IPS-18a (cell line): ENCODE measurements around the gene DCAF16.

Experiments
- H3K27ac ChIP-seq: one replicate; pipeline ENCODE4 v1.5.1; 2013; ENCODE audit warnings: low read length
- H3K27me3 ChIP-seq: one replicate; pipeline ENCODE4 v1.6.1; 2013; ENCODE audit warnings: mild to moderate bottlenecking, low read length; ENCODE audit not compliant: control insufficient read depth, insufficient read depth
- H3K36me3 ChIP-seq: one replicate; pipeline ENCODE4 v1.6.1; 2013; ENCODE audit warnings: low read depth, low read length; ENCODE audit not compliant: control insufficient read depth
- H3K4me1 ChIP-seq: one replicate; pipeline ENCODE4 v1.6.1; 2013; ENCODE audit warnings: low read depth, low read length; ENCODE audit not compliant: control insufficient read depth
- H3K4me3 ChIP-seq: one replicate; pipeline ENCODE4 v1.5.1; 2013; ENCODE audit warnings: low read length
- H3K9ac ChIP-seq: one replicate; pipeline ENCODE4 v1.6.1; 2013; ENCODE audit warnings: mild to moderate bottlenecking, low read length, moderate library complexity
- H3K9me3 ChIP-seq: one replicate; pipeline ENCODE4 v1.6.1; 2013; ENCODE audit warnings: low read depth, low read length; ENCODE audit not compliant: control insufficient read depth

Gene DCAF16

DNA sequence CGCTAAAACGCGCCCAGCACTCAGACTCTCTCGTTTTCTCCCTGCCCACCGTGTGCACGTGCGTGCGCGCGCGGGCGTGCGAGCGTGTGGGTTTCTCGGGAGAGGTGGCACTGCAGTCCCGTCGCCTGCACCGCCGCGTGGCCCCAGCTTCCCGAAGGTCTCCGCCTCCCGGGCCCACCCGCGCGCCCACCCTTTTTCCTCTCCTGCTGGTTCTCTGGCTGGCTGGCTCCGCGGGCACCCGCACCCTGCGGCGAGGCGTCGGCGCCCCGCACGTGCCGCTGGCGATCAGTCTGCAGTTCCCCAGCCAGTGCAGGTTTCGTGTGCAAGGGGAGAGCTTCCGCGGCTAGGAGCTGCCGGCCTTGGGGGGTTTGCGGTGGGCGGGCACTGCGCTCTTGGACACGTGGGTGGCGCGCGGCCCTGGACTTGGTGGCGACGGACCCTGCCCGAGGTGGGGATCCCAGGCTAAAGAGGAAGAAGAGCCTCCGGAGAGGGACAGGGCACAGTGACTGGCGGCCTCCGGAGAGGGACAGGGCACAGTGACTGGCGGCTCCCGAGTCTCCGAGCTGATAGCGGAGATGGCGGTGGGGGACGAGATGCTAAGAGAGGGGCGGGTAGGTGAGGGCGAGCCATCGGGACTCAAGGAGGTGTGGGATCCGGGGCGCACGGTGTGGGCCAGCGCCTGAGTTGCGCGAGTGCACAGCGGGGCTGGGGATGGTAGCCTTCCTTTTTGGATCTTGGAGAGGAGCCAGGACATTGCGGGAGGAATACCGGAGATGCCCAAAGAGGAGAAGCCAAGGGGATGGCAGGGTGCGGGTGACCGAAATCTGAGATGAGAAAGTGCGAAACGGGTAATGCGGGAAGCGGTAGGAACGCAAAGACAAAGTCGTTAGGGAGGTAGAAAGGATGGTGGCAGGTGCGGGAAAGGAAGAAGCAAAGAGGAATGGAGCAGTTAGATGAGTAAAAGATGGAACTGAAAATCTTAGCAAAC is 29.0 kb downstream of the DCAF16 start, which contains the start of gene FAM184B:
Gene FAM184B, minus strand, starts transcription at position 322 of the 988 bp plus-strand sequence. CDS start 322 bp downstream, outside the sequence.
- Histone ChIP-seq H3K27ac (no peak within 1 kb of the TSS), H3K4me3 (peak within 1 kb of the TSS; percentile 56), H3K36me3 (no peaks in the 10 kb centered on the region), H3K9ac (peak within 1 kb of the TSS; percentile 28), H3K4me1 (no peaks in the 10 kb centered on the region), H3K27me3 (peaks cover 51% of the 10 kb centered on the region), H3K9me3 (no peaks in the 10 kb centered on the region)

DNA sequence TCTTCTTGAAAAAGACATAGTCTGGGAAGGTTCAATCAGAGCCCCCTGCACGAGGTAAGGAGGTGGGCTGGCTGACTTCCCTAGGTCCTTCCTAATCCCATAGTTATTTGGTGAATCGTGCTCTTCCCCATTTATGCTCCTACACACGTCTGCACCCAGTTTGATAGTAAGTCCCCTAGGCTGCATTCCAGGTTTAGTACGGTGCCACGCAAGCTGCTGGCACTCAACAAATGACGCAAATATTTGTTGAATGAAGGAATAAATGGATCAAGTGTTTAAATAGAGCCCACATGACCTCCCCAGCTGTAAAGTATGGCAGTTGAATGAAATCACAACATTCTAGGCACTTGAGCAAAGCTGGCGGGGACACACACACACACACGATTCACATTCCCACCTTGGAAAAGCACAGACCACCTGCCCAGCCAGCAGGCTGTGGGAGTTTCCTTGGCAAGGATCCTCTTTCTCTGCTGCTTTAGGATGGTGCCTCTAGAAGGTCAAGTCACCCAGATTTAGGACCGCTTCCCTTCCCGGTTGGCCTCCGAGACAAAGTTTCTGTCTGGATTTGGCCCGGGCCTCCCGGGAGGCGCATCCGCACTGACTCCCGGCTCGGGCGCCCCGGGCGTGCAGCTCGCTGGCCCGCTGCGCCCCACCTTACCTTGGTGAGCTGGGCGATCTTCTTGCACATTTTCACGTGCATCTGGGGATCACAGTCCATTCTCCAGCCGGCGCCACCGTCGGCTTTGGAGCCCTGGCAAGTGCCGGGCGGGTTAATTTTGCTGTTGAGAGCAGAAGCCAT is 29.9 kb downstream of the DCAF16 start:
- Histone ChIP-seq H3K4me1 (no peaks in the 10 kb centered on the region), H3K27me3 (peaks cover 51% of the 10 kb centered on the region), H3K4me3 (peak overlapping the region; percentile 56), H3K9ac (peak overlapping the region; percentile 28), H3K9me3 (no peaks in the 10 kb centered on the region), H3K36me3 (no peaks in the 10 kb centered on the region), H3K27ac (no peak overlapping the region)

DNA sequence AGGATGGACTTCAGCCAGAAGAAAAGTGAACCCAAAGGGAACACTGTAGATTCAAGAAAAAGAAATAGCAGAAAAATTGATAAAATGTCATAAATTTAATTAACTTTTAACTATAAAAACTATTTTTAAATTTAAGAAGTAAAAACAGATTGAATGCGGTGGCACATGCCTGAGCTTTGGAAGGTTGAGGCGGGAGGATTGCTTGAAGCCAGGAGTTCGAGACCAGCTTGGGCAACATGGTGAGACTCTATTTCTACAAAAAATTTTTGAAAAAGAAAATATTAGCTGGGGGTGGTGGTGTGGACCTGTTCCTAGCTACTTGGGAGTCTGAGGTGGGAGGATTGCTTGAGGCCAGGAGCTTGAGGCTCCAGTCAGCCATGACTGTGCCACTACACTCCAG is 32.1 kb downstream of the DCAF16 start:
- H3K27me3 ChIP-seq = peaks cover 49% of the 10 kb centered on the region
- H3K9ac ChIP-seq = no peak overlapping the region
- H3K9me3 ChIP-seq = no peaks in the 10 kb centered on the region
- no peaks in the 10 kb centered on the region for H3K36me3 ChIP-seq
- no peaks in the 10 kb centered on the region for H3K4me1 ChIP-seq
- H3K27ac ChIP-seq = no peak overlapping the region
- H3K4me3 ChIP-seq = no peak overlapping the region

DNA sequence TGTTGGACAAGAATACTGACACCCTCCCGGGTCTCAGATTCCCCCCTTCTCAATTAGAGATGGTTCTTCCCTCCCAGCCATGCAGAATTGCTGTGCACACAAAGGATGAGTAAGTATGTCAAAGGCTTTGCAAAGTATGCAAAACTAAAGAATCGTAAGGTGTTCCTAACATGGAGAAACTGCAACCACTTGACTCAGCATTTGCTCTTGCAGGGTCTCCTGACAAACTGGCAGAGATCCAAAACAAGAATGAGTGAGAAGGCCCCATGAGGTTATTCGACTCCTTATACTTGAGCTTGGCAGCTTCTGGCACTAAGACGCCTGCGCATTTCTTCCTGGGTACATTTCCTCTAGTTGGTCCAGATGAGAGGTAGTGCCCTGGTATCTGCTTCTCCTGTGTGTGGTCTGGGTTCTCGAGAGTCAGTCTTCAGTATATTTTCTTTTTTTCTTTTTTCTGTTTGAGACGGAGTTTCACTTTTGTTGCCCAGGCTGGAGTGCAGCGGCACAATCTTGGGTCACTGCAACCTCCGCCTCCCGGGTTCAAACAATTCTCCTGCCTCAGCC is 37.3 kb downstream of the DCAF16 start:
- no peaks in the 10 kb centered on the region for H3K27me3 ChIP-seq
- no peaks in the 10 kb centered on the region for H3K36me3 ChIP-seq
- H3K4me1 ChIP-seq = no peaks in the 10 kb centered on the region
- H3K27ac ChIP-seq = no peak overlapping the region
- no peak overlapping the region for H3K4me3 ChIP-seq
- no peak overlapping the region for H3K9ac ChIP-seq
- H3K9me3 ChIP-seq = no peaks in the 10 kb centered on the region

DNA sequence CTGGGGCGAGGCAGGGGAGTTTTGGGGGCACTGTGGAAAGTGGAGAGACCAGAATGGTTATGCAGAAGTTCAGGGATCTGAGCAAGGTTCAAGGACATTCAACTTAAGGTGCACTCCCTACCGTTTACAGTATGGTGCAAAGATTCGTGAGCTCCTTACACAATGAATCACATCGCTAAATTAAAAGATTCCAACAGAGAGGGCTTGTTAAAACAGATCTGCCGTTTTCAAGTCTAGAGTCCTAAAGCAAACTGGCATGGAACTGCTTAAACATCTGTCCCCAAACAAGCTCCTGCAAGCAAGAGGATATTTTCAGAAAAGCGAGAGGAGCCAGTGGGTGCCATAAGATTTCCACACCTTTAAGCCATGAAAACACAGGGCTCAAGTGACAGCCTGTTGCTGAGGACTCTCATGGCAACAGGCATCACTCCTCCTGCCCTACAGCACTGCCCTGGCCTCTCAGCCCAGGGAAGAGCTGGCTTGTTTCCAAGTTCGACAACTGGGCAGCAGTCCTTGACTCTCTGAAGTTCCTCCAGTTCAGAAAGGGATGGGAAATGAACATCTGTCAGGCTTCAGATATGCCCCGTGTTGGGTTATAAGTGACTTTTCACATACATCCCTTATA is 39.2 kb downstream of the DCAF16 start:
- no peaks in the 10 kb centered on the region for H3K36me3 ChIP-seq
- no peaks in the 10 kb centered on the region for H3K4me1 ChIP-seq
- H3K9ac ChIP-seq = no peak overlapping the region
- H3K27ac ChIP-seq = no peak overlapping the region
- no peaks in the 10 kb centered on the region for H3K27me3 ChIP-seq
- H3K4me3 ChIP-seq = no peak overlapping the region
- no peaks in the 10 kb centered on the region for H3K9me3 ChIP-seq

DNA sequence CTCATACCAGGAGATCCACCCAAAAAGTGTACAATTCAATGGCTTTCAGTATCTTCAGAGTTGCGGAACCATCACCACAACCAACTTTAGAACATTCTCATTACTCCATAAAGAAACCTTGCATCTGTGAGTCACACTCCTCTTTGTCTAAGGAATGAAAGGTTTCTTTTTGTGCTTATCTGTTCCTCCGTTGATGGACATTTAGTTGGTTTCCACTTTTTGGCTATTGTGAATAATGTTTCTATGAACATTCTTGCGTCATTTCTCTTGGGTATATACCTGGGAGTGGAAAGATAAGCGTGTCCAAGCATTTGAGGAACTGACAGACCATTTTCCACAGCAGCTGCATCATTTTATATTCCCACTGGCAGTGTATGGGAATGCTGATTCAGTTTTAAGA is 39.7 kb downstream of the DCAF16 start:
- no peak overlapping the region for H3K27ac ChIP-seq
- no peaks in the 10 kb centered on the region for H3K27me3 ChIP-seq
- no peaks in the 10 kb centered on the region for H3K9me3 ChIP-seq
- H3K36me3 ChIP-seq = no peaks in the 10 kb centered on the region
- H3K9ac ChIP-seq = no peak overlapping the region
- H3K4me3 ChIP-seq = no peak overlapping the region
- no peaks in the 10 kb centered on the region for H3K4me1 ChIP-seq

DNA sequence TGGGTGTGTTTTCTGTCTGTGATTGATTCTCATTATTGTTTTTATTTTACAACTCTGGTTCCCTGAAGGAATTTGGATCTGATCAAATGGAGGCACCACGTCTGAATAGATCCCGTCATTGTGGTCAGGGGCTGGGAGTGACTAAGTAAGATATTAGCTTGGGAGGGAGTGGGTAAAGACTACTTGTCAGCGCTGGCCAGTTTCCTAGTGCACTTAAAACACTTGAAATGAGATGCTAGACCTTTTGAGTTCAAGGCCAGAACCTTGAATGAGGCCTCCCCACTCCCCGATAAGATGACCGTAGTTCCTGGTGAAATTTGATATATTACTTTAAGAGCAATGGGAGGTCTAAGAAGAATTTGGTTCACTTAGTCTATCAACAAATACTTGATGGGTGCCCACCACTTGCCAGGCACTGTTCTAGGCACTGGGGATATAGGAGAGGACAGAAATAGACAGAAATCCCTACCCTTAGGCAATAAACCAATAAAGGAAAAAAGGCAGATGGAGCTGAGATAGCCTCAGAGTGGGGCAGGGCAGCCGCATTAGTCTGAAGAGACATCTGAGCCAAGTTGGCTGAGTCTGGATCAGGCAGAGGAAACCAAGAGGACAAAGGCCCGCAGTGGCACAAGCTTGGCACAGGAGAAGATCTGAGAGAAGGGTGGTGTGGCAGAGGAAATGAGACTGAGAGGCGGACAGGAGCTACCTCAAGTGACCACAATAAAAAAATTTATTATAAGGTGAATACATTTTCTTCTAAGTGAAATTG is 41.0 kb downstream of the DCAF16 start:
- H3K9ac ChIP-seq = no peak overlapping the region
- no peaks in the 10 kb centered on the region for H3K9me3 ChIP-seq
- H3K4me3 ChIP-seq = no peak overlapping the region
- H3K36me3 ChIP-seq = no peaks in the 10 kb centered on the region
- H3K4me1 ChIP-seq = no peaks in the 10 kb centered on the region
- H3K27ac ChIP-seq = no peak overlapping the region
- no peaks in the 10 kb centered on the region for H3K27me3 ChIP-seq

DNA sequence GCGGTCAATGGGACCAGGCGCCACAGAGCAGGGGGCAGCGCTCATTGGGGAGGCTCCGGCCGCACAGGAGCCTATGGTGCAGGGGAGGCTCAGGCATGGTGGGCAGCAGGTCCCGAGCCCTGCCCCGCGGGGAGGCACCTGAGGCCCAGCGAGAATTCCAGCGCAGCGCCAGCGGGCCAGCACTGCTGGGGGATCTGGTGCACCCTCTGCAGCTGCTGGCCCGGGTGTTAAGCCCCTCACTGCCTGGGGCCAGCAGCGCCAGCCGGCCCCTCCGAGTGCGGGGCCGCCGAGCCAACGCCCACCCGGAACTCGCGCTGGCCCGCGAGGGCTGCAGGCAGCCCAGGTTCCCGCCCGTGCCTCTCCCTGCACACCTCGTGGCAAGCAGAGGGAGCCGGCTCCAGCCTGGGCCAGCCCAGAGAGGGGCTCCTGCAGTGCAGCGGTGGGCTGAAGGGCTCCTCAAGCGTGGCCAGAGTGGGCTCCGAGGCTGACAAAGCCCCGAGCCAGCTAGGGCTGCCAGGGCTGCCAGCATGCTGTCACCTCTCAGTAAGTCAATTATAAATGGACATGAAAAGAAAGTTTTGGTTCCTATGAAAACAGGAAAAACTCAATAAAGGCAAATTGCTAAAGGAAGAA is 43.6 kb downstream of the DCAF16 start:
- H3K9me3 ChIP-seq = no peaks in the 10 kb centered on the region
- no peak overlapping the region for H3K9ac ChIP-seq
- H3K4me3 ChIP-seq = no peak overlapping the region
- no peaks in the 10 kb centered on the region for H3K4me1 ChIP-seq
- H3K27me3 ChIP-seq = no peaks in the 10 kb centered on the region
- no peaks in the 10 kb centered on the region for H3K36me3 ChIP-seq
- H3K27ac ChIP-seq = no peak overlapping the region

DNA sequence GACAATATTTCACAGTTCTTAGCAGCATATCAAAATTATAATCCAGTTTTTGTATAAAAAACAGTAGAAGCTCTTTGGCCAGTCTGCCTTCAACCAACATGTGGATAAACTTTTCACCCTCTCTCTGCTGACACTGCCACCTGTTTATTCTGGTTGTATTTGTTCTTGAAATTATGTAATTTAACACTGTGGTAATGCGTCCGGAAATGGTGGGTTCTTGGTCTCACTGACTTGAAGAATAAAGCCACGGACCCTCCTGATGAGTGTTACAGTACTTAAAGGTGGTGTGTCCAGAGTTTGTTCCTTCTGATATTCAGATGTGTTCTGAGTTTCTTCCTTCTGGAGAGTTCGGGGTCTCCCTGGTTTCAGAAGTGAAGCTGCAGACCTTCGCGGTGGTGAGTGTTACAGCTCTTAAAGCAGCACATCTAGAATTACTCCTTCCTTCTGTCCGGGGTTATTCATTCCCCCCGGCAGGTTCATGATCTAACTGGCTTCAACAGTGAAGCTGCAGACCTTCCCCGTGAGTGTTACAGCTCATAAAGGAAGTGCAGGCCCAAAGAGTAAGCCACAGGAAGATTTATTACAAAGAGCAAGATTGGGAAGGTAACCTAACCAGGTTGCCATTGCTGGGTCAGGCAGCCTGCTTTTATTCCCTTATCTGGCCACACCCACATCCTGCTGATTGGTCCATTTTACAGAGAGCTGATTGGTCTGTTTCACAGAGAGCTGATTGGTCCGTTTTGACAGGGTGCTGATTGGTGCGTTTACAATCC is 44.9 kb downstream of the DCAF16 start:
- no peaks in the 10 kb centered on the region for H3K27me3 ChIP-seq
- peaks cover 2% of the 10 kb centered on the region for H3K4me1 ChIP-seq
- no peaks in the 10 kb centered on the region for H3K36me3 ChIP-seq
- no peaks in the 10 kb centered on the region for H3K9me3 ChIP-seq
- H3K27ac ChIP-seq = no peak overlapping the region
- H3K4me3 ChIP-seq = no peak overlapping the region
- H3K9ac ChIP-seq = no peak overlapping the region

DNA sequence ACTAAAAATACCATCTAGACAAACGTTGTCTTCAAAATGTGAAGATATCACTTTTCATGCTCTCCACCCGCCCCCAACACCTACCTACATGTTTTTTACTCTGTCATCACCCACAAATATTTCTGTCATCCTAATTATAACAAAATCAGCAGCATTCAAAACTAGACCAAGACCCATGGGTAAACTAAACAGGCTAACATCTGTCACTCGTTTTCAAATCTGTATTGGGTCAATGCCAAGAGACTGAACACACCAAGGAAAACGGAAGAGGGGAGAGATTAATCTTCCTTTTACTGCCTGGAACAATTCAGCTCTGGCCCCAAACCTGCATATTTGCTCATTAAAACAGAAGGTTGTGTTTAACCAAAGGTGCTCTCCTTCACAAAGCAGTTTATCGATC is 46.6 kb downstream of the DCAF16 start:
- H3K36me3 ChIP-seq = no peaks in the 10 kb centered on the region
- H3K27ac ChIP-seq = no peak overlapping the region
- no peak overlapping the region for H3K4me3 ChIP-seq
- no peaks in the 10 kb centered on the region for H3K9me3 ChIP-seq
- no peak overlapping the region for H3K9ac ChIP-seq
- no peaks in the 10 kb centered on the region for H3K27me3 ChIP-seq
- peaks cover 6% of the 10 kb centered on the region for H3K4me1 ChIP-seq
